ENCODE results near the gene NPEPL1.
A peak's percentile ranks its signal among the peaks of the same experiment; 100 is the strongest.

The NPEPL1 gene

GRCh38 chr20:58682656-58683531, 9.7 kb upstream of the NPEPL1 start:
- no peak for DNase-seq (ENCODE audit: low spot score)

- no peak for DNase-seq (ENCODE audit: low spot score)
Observed at GRCh38 chr20:58684291-58684690, 8.3 kb upstream of the NPEPL1 start.

GRCh38 chr20:58685988-58686387, 6.6 kb upstream of the NPEPL1 start:
- no peak for DNase-seq (ENCODE audit: low spot score)

- DNase-seq (ENCODE audit: low spot score), result no peak
Observed at GRCh38 chr20:58688414-58688813, 4.2 kb upstream of the NPEPL1 start.

- DNase-seq (ENCODE audit: low spot score), result no peak
Observed at GRCh38 chr20:58688840-58689239, 3.8 kb upstream of the NPEPL1 start.

- DNase-seq (ENCODE audit: low spot score), result peak; percentile 62
Observed at GRCh38 chr20:58690396-58691135, 2.0 kb upstream of the NPEPL1 start.

GRCh38 chr20:58691773-58692578, 624 bp upstream of the NPEPL1 start:
- DNase-seq (ENCODE audit: low spot score), result no peak

GRCh38 chr20:58693226-58694006, 816 bp downstream of the NPEPL1 start:
- DNase-seq (ENCODE audit: low spot score), result peak; percentile 49

GRCh38 chr20:58694241-58695083, 1.9 kb downstream of the NPEPL1 start:
- DNase-seq (ENCODE audit: low spot score), result no peak

- DNase-seq (ENCODE audit: low spot score), result no peak
Observed at GRCh38 chr20:58695084-58695722, 2.6 kb downstream of the NPEPL1 start.

GRCh38 chr20:58695895-58696375, 3.3 kb downstream of the NPEPL1 start:
- DNase-seq (ENCODE audit: low spot score), result no peak

GRCh38 chr20:58696411-58696961, 3.9 kb downstream of the NPEPL1 start:
- no peak for DNase-seq (ENCODE audit: low spot score)

GRCh38 chr20:58697201-58697866, 4.7 kb downstream of the NPEPL1 start:
- DNase-seq (ENCODE audit: low spot score), result no peak

- DNase-seq (ENCODE audit: low spot score), result no peak
Observed at GRCh38 chr20:58697867-58698703, 5.5 kb downstream of the NPEPL1 start.

GRCh38 chr20:58698741-58699622, 6.4 kb downstream of the NPEPL1 start:
- no peak for DNase-seq (ENCODE audit: low spot score)

- no peak for DNase-seq (ENCODE audit: low spot score)
Observed at GRCh38 chr20:58699623-58700107, 7.1 kb downstream of the NPEPL1 start.

All from GM03348 (cell line).